CD14-positive monocyte (primary cell): Measurements from ENCODE around the gene COL21A1. TPM values are rescaled to one million over a fixed set of nuclear protein-coding genes. Genes with fewer than 3 reads are reported as not detected.

ENCODE experiments used
- DNase-seq, 3 donors: peaks; one replicate each; pipeline ENCODE4 v3.0.0-alpha.2; 2011 to 2022
- H2AFZ ChIP-seq: 2 replicates; pipeline ENCODE4 v1.6.0; 2012; ENCODE audit warnings: mild to moderate bottlenecking, low read depth, low read length, inconsistent platforms; ENCODE audit not compliant: insufficient read depth, poor library complexity, severe bottlenecking
- H3K27ac ChIP-seq, 2 donors: 1 replicate in 1 of 2; 2 replicates in 1 of 2; pipeline ENCODE4 v1.5.1; 2012 to 2013; ENCODE audit warnings: low read length in 2 of 2, control low read depth in 1 of 2, inconsistent platforms in 1 of 2, low read depth in 1 of 2, mild to moderate bottlenecking in 1 of 2
- H3K27me3 ChIP-seq, 2 donors: one replicate each; pipeline versions ENCODE4 v1.6.0 to v1.6.1; 2011 to 2013; ENCODE audit warnings: low read length in 2 of 2; ENCODE audit not compliant: control insufficient read depth in 2 of 2, insufficient read depth in 2 of 2
- H3K36me3 ChIP-seq, 2 donors: replicated peaks in 1 of 2; 1 replicate in 1 of 2; 2 replicates in 1 of 2; pipeline versions ENCODE4 v1.5.1 to v1.6.1; 2012 to 2013; ENCODE audit warnings: low read length in 2 of 2, control low read depth in 1 of 2, inconsistent platforms in 1 of 2, mild to moderate bottlenecking in 1 of 2; ENCODE audit not compliant: insufficient read depth in 2 of 2, control insufficient read depth in 1 of 2
- H3K4me1 ChIP-seq, 2 donors: 1 replicate in 1 of 2; 2 replicates in 1 of 2; pipeline versions ENCODE4 v1.5.1 to v1.6.1; 2012 to 2013; ENCODE audit warnings: low read length in 2 of 2, control low read depth in 1 of 2, inconsistent platforms in 1 of 2, mild to moderate bottlenecking in 1 of 2, moderate library complexity in 1 of 2; ENCODE audit not compliant: insufficient read depth in 2 of 2, control insufficient read depth in 1 of 2
- H3K4me2 ChIP-seq: replicated peaks from 2 replicates; pipeline ENCODE3; 2012; ENCODE audit warnings: low read length, moderate library complexity, mild to moderate bottlenecking; ENCODE audit not compliant: poor library complexity, severe bottlenecking; ENCODE audit errors: extremely low read depth
- H3K4me3 ChIP-seq, 3 experiments: fragments of 200-600 bp in 1 of 3; sonication (generic) in 1 of 3; replicated peaks in 1 of 3; 1 replicate in 2 of 3; 2 replicates in 1 of 3; pipeline ENCODE4 v1.5.1; 2011 to 2013; ENCODE audit warnings: low read length in 3 of 3, mild to moderate bottlenecking in 3 of 3, control low read depth in 2 of 3, low read depth in 2 of 3, inconsistent platforms in 1 of 3, moderate library complexity in 1 of 3
- H3K79me2 ChIP-seq: 2 replicates; pipeline ENCODE4 v1.6.0; 2012; ENCODE audit warnings: mild to moderate bottlenecking, control low read depth, inconsistent platforms, low read length, moderate library complexity; ENCODE audit not compliant: insufficient read depth
- H3K9ac ChIP-seq: 2 replicates; pipeline ENCODE4 v1.6.0; 2017; ENCODE audit warnings: low read length, mild to moderate bottlenecking; ENCODE audit not compliant: insufficient read depth, poor library complexity, severe bottlenecking
- H3K9me3 ChIP-seq, 2 donors: replicated peaks in 1 of 2; 1 replicate in 1 of 2; 2 replicates in 1 of 2; pipeline versions ENCODE4 v1.5.1 to v1.6.1; 2012 to 2013; ENCODE audit warnings: low read length in 2 of 2, control low read depth in 1 of 2; ENCODE audit not compliant: control insufficient read depth in 1 of 2, insufficient read depth in 1 of 2
- H4K20me1 ChIP-seq: 2 replicates; pipeline ENCODE4 v1.6.0; 2012; ENCODE audit warnings: mild to moderate bottlenecking, low read length, control low read depth, moderate library complexity; ENCODE audit not compliant: insufficient read depth
- H3K27ac Mint-ChIP-seq, 7 donors: one replicate each; pipeline ENCODE4 v1.8.0; 2020; ENCODE audit warnings: mild to moderate bottlenecking in 7 of 7, mixed read lengths in 7 of 7, moderate library complexity in 6 of 7, inconsistent platforms in 2 of 7
- H3K27me3 Mint-ChIP-seq, 3 donors: one replicate each; pipeline ENCODE4 v1.8.0; 2021 to 2022; ENCODE audit warnings: low read depth in 3 of 3, mild to moderate bottlenecking in 3 of 3, mixed read lengths in 3 of 3, moderate library complexity in 3 of 3, inconsistent platforms in 1 of 3
- H3K36me3 Mint-ChIP-seq, 2 donors: one replicate each; pipeline ENCODE4 v1.8.0; 2020; ENCODE audit warnings: mixed read lengths in 2 of 2, inconsistent platforms in 1 of 2, mild to moderate bottlenecking in 1 of 2
- H3K4me1 Mint-ChIP-seq: one replicate; pipeline ENCODE4 v1.8.0; 2020; ENCODE audit warnings: mild to moderate bottlenecking, mixed read lengths
- H3K4me3 Mint-ChIP-seq, 2 donors: one replicate each; pipeline ENCODE4 v1.8.0; 2020; ENCODE audit warnings: mild to moderate bottlenecking in 2 of 2, mixed read lengths in 2 of 2, moderate library complexity in 1 of 2
- H3K9me3 Mint-ChIP-seq, 7 donors: one replicate each; pipeline ENCODE4 v1.8.0; 2020 to 2022; ENCODE audit warnings: mixed read lengths in 7 of 7, mild to moderate bottlenecking in 6 of 7, moderate library complexity in 6 of 7, inconsistent platforms in 2 of 7
- WGBS: methylation state at CpG from one replicate; pipeline ENCODE4 v1.1.5; 2013; ENCODE audit warnings: missing lambda C conversion rate; ENCODE audit not compliant: insufficient coverage; 5-methylcytosine and 5-hydroxymethylcytosine counted together
- intact Hi-C, 2 donors: fragments of 100-400 bp; cut with micrococcal nuclease; formaldehyde crosslinking; loops; one replicate each; pipeline versions ENCODE4 v1.15.0 to v1.15.1; 2023
- polyA plus RNA-seq, 3 donors: library from polyadenylated mRNA; depleted of rRNA in 1 of 3; unstranded in 2 of 3; stranded (reverse) in 1 of 3; fragments of 300-500 nt in 2 of 3; fragments of >200 nt in 1 of 3; fragmentation: Illumina TruSeq in 2 of 3; gene quantifications; 1 replicate in 2 of 3; 2 replicates in 1 of 3; pipeline ENCODE4 v1.2.3, GENCODE V29; 2012 to 2021
- TF ChIP-seq, protein P1 (sequence below): fragments of 200-600 bp; IDR thresholded peaks from one replicate; pipeline ENCODE4 v1.8.0; 2022; ENCODE audit warnings: antibody characterized with exemption, mild to moderate bottlenecking

Gene COL21A1
- polyA plus RNA-seq, 3 donors = 0.03 TPM; not detected in 2

- H3K36me3 ChIP-seq = no peaks in the 10 kb centered on the region
- no CpG with 5 or more reads among the region's 7 CpGs for WGBS
- no peaks in the 10 kb centered on the region for H3K79me2 ChIP-seq
- H3K9me3 ChIP-seq = no peaks in the 10 kb centered on the region
- H3K4me1 ChIP-seq = peaks cover 14 to 16% of the 10 kb centered on the region in 2 donors
- no peak overlapping the region for H3K4me2 ChIP-seq
- no peak overlapping the region for H3K9ac ChIP-seq
- DNase-seq = no peak
- peaks cover 19% of the 10 kb centered on the region for H3K4me1 Mint-ChIP-seq
- H3K4me3 ChIP-seq = no peak overlapping the region
- no peaks in the 10 kb centered on the region for H4K20me1 ChIP-seq
- intact Hi-C loops = no loop called here
- no peak overlapping the region for H3K4me3 Mint-ChIP-seq
- no peaks in the 10 kb centered on the region for H3K9me3 Mint-ChIP-seq
- no peaks in the 10 kb centered on the region for H3K27me3 ChIP-seq
- no peaks in the 10 kb centered on the region for H3K27me3 Mint-ChIP-seq
- no peak overlapping the region for H3K27ac ChIP-seq
- no peak overlapping the region for H2AFZ ChIP-seq
- no peak overlapping the region for H3K27ac Mint-ChIP-seq
- H3K36me3 Mint-ChIP-seq = no peaks in the 10 kb centered on the region
- TF ChIP-seq, protein P1, sequence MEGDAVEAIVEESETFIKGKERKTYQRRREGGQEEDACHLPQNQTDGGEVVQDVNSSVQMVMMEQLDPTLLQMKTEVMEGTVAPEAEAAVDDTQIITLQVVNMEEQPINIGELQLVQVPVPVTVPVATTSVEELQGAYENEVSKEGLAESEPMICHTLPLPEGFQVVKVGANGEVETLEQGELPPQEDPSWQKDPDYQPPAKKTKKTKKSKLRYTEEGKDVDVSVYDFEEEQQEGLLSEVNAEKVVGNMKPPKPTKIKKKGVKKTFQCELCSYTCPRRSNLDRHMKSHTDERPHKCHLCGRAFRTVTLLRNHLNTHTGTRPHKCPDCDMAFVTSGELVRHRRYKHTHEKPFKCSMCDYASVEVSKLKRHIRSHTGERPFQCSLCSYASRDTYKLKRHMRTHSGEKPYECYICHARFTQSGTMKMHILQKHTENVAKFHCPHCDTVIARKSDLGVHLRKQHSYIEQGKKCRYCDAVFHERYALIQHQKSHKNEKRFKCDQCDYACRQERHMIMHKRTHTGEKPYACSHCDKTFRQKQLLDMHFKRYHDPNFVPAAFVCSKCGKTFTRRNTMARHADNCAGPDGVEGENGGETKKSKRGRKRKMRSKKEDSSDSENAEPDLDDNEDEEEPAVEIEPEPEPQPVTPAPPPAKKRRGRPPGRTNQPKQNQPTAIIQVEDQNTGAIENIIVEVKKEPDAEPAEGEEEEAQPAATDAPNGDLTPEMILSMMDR = no peak
These were observed 192.2 kb downstream of the COL21A1 start for GRCh38 chr6:56055081-56055704.

GRCh38 chr6:56051202-56051598 lies 196.2 kb downstream of the COL21A1 start:
- H3K4me3 Mint-ChIP-seq = no peak overlapping the region
- Histone ChIP-seq H3K4me3 (no peak overlapping the region), H2AFZ (no peak overlapping the region), H3K9ac (no peak overlapping the region), H3K36me3 (no peaks in the 10 kb centered on the region), H4K20me1 (no peaks in the 10 kb centered on the region), H3K9me3 (no peaks in the 10 kb centered on the region), H3K27me3 (no peaks in the 10 kb centered on the region), H3K4me2 (no peak overlapping the region), H3K27ac (no peak overlapping the region), H3K4me1 (peaks cover 26 to 32% of the 10 kb centered on the region in 2 donors), H3K79me2 (no peaks in the 10 kb centered on the region)
- peak overlapping the region in 1 of 7 donors; percentile 5 for H3K27ac Mint-ChIP-seq
- H3K9me3 Mint-ChIP-seq = no peaks in the 10 kb centered on the region
- H3K4me1 Mint-ChIP-seq = peaks cover 26% of the 10 kb centered on the region
- H3K27me3 Mint-ChIP-seq = peaks cover 0 to 3% (median 0%) of the 10 kb centered on the region in 3 donors
- TF ChIP-seq, protein P1 = no peak
- DNase-seq = no peak
- H3K36me3 Mint-ChIP-seq = no peaks in the 10 kb centered on the region
- intact Hi-C loops = no loop called here
